HG03521 (cell line): ENCODE data around the gene OR2L5.

Experiments used
- ATAC-seq: cut with Tn5 transposase; IDR thresholded peaks from one replicate; pipeline ENCODE4 v1.9.1; 2021; ENCODE audit warnings: mild to moderate bottlenecking, moderate library complexity; ENCODE audit not compliant: unreplicated experiment

OR2L5 gene

GRCh38 chr1:248013229-248013710, at the start of gene OR2L5:
OR2L5 (plus strand) TSS chr1:248013660; CDS start chr1:248021948, 8,288 bp downstream.
- no peak for ATAC-seq

GRCh38 chr1:247964933-247965332, 48.5 kb upstream of the OR2L5 start, which contains the start of gene OR2AK2:
OR2AK2 (plus strand) TSS chr1:247965233; CDS start chr1:247965377, 144 bp downstream.
- ATAC-seq, result no peak

GRCh38 chr1:247966532-247967204, 46.8 kb upstream of the OR2L5 start:
- ATAC-seq, result peak; percentile 66

- ATAC-seq, result no peak
Measured at GRCh38 chr1:247992986-247993385, 20.5 kb upstream of the OR2L5 start.

GRCh38 chr1:247998811-247999210, 14.6 kb upstream of the OR2L5 start:
- no peak for ATAC-seq

GRCh38 chr1:248000169-248000568, 13.3 kb upstream of the OR2L5 start:
- ATAC-seq, result no peak

GRCh38 chr1:248007778-248008177, 5.7 kb upstream of the OR2L5 start:
- ATAC-seq, result no peak

- ATAC-seq, result no peak
Measured at GRCh38 chr1:248009681-248010080, 3.8 kb upstream of the OR2L5 start.

- ATAC-seq, result no peak
Measured at GRCh38 chr1:248015803-248016202, 2.3 kb downstream of the OR2L5 start.

- ATAC-seq, result no peak
Measured at GRCh38 chr1:248029770-248030169, 16.3 kb downstream of the OR2L5 start, which contains the start of gene OR2L2. OR2L2 (plus strand) TSS chr1:248030070; CDS start chr1:248038268, 8,198 bp downstream.

GRCh38 chr1:248045209-248045608, 31.7 kb downstream of the OR2L5 start:
- ATAC-seq, result no peak

- ATAC-seq, result no peak
Measured at GRCh38 chr1:248046536-248046935, 33.1 kb downstream of the OR2L5 start, which contains the start of gene OR2L3. OR2L3 (plus strand) TSS chr1:248046836; CDS start chr1:248060682, 13,846 bp downstream.

GRCh38 chr1:248047008-248047407, 33.5 kb downstream of the OR2L5 start:
- no peak for ATAC-seq

GRCh38 chr1:248054671-248055070, 41.2 kb downstream of the OR2L5 start:
- ATAC-seq, result no peak

GRCh38 chr1:248055261-248055660, 41.8 kb downstream of the OR2L5 start:
- no peak for ATAC-seq

GRCh38 chr1:248065071-248065470, 51.6 kb downstream of the OR2L5 start:
- no peak for ATAC-seq

- ATAC-seq, result no peak
Measured at GRCh38 chr1:248065604-248066003, 52.1 kb downstream of the OR2L5 start.
